Mononuclear cell (primary cell): ENCODE results near the gene OR8B12. TPM values are rescaled to one million over a fixed set of nuclear protein-coding genes. Genes with fewer than 3 reads are reported as not detected.

Experiments
- H3K27me3 ChIP-seq: 2 replicates; pipeline ENCODE4 v1.6.0; 2011; ENCODE audit warnings: low read length, control low read depth; ENCODE audit not compliant: insufficient read depth
- H3K4me1 ChIP-seq: 2 replicates; pipeline ENCODE4 v1.5.1; 2011; ENCODE audit warnings: mild to moderate bottlenecking, low read length, control low read depth; ENCODE audit not compliant: insufficient read depth
- H3K4me3 ChIP-seq: 2 replicates; pipeline ENCODE4 v1.5.1; 2011; ENCODE audit warnings: mild to moderate bottlenecking, low read length, moderate library complexity
- H3K9me3 ChIP-seq: 2 replicates; pipeline ENCODE4 v1.5.1; 2011; ENCODE audit warnings: low read depth, mild to moderate bottlenecking, control low read depth, low read length
- total RNA-seq: library from RNA; depleted of rRNA; stranded (reverse); fragments of >200 nt; gene quantifications from one replicate; pipeline ENCODE4 v1.2.3, GENCODE V29; 2012

The OR8B12 gene, protein sequence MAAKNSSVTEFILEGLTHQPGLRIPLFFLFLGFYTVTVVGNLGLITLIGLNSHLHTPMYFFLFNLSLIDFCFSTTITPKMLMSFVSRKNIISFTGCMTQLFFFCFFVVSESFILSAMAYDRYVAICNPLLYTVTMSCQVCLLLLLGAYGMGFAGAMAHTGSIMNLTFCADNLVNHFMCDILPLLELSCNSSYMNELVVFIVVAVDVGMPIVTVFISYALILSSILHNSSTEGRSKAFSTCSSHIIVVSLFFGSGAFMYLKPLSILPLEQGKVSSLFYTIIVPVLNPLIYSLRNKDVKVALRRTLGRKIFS
- total RNA-seq: not detected

GRCh38 chr11:124543554-124543953 lies at the start of gene OR8B12:
OR8B12 (minus strand) TSS chr11:124543654; CDS start chr11:124543654, 0 bp downstream.
- Histone ChIP-seq H3K9me3 (no peaks in the 10 kb centered on the region), H3K4me3 (no peak within 1 kb of the TSS), H3K27me3 (peaks cover 7% of the 10 kb centered on the region), H3K4me1 (no peaks in the 10 kb centered on the region)

DNA sequence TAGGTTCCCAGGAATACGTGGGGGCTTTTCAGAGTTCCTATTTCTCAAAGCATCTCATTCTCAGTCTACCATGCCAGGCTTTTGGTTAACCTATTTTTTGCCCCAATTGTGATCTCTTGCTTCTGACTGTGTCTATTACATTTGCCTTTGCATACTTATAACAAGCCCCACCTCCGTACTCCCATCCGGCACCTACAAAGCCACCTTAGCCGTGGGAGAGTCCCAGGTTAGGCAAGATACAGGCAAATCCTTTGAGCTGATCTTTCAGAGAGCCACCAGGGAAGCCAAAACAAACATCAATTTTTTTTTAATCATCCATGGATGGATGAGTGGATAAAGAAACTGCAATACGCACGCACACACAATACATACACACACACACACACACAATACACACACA lies 49.2 kb upstream of the OR8B12 start:
- H3K4me3 ChIP-seq: no peak overlapping the region
- H3K27me3 ChIP-seq: peaks cover 6% of the 10 kb centered on the region
- no peaks in the 10 kb centered on the region for H3K9me3 ChIP-seq
- H3K4me1 ChIP-seq: no peaks in the 10 kb centered on the region

- Histone ChIP-seq H3K27me3 (peaks cover 6% of the 10 kb centered on the region), H3K9me3 (no peaks in the 10 kb centered on the region), H3K4me3 (no peak overlapping the region), H3K4me1 (no peaks in the 10 kb centered on the region)
Observed at GRCh38 chr11:124591430-124591829, 48.0 kb upstream of the OR8B12 start.

GRCh38 chr11:124586238-124586860 lies 42.9 kb upstream of the OR8B12 start:
- no peaks in the 10 kb centered on the region for H3K4me1 ChIP-seq
- H3K9me3 ChIP-seq: no peaks in the 10 kb centered on the region
- H3K4me3 ChIP-seq: no peak overlapping the region
- peaks cover 3% of the 10 kb centered on the region for H3K27me3 ChIP-seq

- peaks cover 3% of the 10 kb centered on the region for H3K27me3 ChIP-seq
- H3K4me1 ChIP-seq: no peaks in the 10 kb centered on the region
- no peaks in the 10 kb centered on the region for H3K9me3 ChIP-seq
- no peak overlapping the region for H3K4me3 ChIP-seq
Observed at GRCh38 chr11:124584681-124585372, 41.4 kb upstream of the OR8B12 start.

- Histone ChIP-seq H3K4me1 (no peaks in the 10 kb centered on the region), H3K27me3 (peaks cover 3% of the 10 kb centered on the region), H3K4me3 (no peak overlapping the region), H3K9me3 (no peaks in the 10 kb centered on the region)
Observed at GRCh38 chr11:124583781-124584180, 40.3 kb upstream of the OR8B12 start.

DNA sequence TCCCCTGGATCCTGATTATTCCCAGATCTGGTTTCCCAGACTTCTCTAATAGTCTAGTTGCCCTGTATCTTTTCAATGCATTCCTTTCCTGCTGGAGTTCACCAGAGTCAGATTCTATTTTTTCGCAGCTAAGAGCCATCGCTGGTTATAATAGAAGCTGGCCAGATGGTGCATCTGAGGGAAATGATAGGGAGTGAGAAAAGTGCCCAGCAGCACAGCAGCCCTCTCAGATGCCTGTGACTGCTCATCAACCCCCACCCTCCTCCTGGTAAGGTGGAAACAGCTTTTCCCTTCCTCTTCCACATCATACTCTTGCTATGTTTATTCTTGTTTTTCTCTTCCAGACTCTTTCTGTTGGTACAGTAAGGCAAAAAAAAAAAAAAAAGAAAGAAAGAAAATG lies 39.1 kb upstream of the OR8B12 start:
- H3K4me3 ChIP-seq: no peak overlapping the region
- H3K9me3 ChIP-seq: no peaks in the 10 kb centered on the region
- no peaks in the 10 kb centered on the region for H3K4me1 ChIP-seq
- peaks cover 3% of the 10 kb centered on the region for H3K27me3 ChIP-seq

DNA sequence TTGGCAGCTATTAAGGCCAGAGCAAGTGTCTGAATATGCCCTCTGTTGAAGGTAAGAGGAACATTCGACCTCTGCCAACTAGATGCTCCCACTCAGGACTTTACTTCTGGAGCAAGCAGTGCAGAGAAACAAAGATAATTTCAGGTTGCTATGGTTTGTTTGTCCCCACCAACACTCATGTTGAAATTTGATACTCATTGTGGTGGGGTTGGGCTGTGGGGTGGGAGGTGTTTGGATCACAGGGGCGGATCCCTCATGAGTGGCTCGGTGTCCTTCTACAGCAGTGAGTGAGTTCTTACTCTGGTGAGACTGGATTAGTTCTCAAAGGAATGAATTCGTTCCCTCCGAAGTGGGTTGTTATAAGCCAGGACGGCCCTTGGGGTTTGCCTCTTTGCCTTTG lies 38.4 kb upstream of the OR8B12 start:
- H3K27me3 ChIP-seq: peaks cover 5% of the 10 kb centered on the region
- no peaks in the 10 kb centered on the region for H3K9me3 ChIP-seq
- no peak overlapping the region for H3K4me3 ChIP-seq
- no peaks in the 10 kb centered on the region for H3K4me1 ChIP-seq

DNA sequence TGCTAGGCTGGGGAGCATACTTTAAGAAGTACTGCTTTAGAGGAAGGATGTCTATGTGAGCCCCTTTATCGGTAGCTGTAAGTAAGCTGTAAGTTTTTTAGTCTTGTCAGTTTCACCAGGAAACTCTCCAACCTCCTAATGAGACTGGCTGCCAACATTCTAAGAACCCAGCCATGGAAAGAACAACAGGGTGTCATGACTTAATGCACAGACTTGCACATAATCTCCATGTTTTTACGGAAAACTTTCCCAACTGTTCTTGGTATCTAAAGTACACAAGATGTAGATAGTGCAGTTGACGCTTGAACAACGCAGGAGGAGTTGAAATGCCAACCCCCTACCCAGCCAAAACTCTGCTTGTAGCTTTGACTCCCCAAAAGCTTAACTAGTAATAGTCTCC lies 35.3 kb upstream of the OR8B12 start:
- Histone ChIP-seq H3K27me3 (peaks cover 8% of the 10 kb centered on the region), H3K4me3 (no peak overlapping the region), H3K4me1 (no peaks in the 10 kb centered on the region), H3K9me3 (no peaks in the 10 kb centered on the region)

DNA sequence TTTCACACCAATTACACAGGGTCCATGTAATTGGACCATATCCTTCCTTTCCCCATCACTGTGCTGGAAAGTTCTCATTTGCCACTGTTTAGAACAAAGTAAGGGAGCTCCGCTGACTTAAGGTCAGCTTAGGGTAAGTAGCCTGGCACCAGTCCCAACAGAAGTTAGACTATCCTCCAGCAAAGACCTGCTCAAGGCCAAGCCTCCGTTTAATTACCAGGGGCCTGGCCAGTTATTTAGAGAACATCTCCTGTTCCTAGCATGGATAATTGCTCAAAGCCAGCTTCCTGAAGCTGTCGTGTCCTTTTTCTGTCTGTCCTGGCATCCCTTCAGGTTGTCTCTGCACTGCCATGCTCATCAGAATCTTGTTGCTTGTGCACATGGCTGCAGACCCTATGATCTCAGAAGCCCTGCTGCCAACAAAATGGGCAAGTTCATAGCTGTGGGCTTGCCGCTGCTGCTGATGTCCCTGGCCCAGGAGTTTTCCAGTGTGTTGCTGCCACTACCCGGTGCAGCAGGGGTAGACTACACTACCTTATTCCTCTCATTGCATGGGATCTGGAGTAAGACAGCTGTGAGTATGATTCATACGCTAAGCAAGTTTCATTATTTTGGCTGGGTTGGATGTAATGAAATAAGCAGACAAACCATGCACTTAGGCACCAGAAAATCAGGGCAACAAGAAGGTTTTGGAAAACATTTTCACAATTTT lies 34.4 kb upstream of the OR8B12 start:
- H3K4me1 ChIP-seq: no peaks in the 10 kb centered on the region
- no peak overlapping the region for H3K4me3 ChIP-seq
- peaks cover 8% of the 10 kb centered on the region for H3K27me3 ChIP-seq
- no peaks in the 10 kb centered on the region for H3K9me3 ChIP-seq

- H3K4me3 ChIP-seq: no peak overlapping the region
- peaks cover 8% of the 10 kb centered on the region for H3K27me3 ChIP-seq
- no peaks in the 10 kb centered on the region for H3K4me1 ChIP-seq
- no peaks in the 10 kb centered on the region for H3K9me3 ChIP-seq
Observed at GRCh38 chr11:124570160-124570559, 26.7 kb upstream of the OR8B12 start.

DNA sequence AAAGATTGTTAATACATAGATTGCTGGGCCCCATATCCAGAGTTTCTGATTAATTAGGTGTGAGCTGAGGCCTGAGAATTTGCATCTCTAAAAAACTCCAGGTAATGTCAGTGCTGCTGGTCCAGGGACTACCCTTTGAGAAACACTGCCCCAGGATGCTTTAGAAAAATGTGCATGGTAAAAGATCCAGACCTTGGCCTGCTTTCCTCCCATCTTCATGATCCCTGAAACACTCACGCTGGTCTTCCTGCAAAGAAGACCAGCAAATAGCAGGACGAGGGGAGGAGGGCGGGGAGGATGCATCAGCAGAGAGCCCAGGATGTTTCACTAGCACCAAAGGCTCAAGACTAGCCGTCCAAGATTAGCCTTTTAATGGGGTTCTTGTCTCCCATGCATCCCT lies 26.2 kb upstream of the OR8B12 start, which contains the start of gene OR8A1:
OR8A1 (plus strand) TSS at position 301 of the 400 bp plus-strand sequence. CDS start 123 bp downstream, outside the sequence.
- no peaks in the 10 kb centered on the region for H3K9me3 ChIP-seq
- no peaks in the 10 kb centered on the region for H3K4me1 ChIP-seq
- no peak within 1 kb of the TSS for H3K4me3 ChIP-seq
- peaks cover 8% of the 10 kb centered on the region for H3K27me3 ChIP-seq

GRCh38 chr11:124556828-124557227 lies 13.4 kb upstream of the OR8B12 start:
- H3K27me3 ChIP-seq: peaks cover 3% of the 10 kb centered on the region
- no peaks in the 10 kb centered on the region for H3K9me3 ChIP-seq
- no peaks in the 10 kb centered on the region for H3K4me1 ChIP-seq
- H3K4me3 ChIP-seq: no peak overlapping the region

GRCh38 chr11:124551987-124552386 lies 8.5 kb upstream of the OR8B12 start:
- H3K4me1 ChIP-seq: no peaks in the 10 kb centered on the region
- no peak overlapping the region for H3K4me3 ChIP-seq
- H3K27me3 ChIP-seq: no peaks in the 10 kb centered on the region
- no peaks in the 10 kb centered on the region for H3K9me3 ChIP-seq

GRCh38 chr11:124551189-124551588 lies 7.7 kb upstream of the OR8B12 start:
- no peak overlapping the region for H3K4me3 ChIP-seq
- H3K9me3 ChIP-seq: no peaks in the 10 kb centered on the region
- H3K27me3 ChIP-seq: no peaks in the 10 kb centered on the region
- no peaks in the 10 kb centered on the region for H3K4me1 ChIP-seq
